ENCODE data around the gene SLC8A1. TPM values are rescaled to one million over a fixed set of nuclear protein-coding genes. Genes with fewer than 3 reads are reported as not detected.

SLC8A1 gene
- polyA plus RNA-seq, 3 donors, result 16.9 to 18.2 (median 18.0) TPM

- Histone ChIP-seq H3K36me3 (replicated peaks in 1 of 2; ENCODE audit: control insufficient read depth in 1 of 2, insufficient read depth in 2 of 2, low read length in 2 of 2) (peaks cover 57 to 100% of the 10 kb centered on the region in 2 donors), H3K9ac (ENCODE audit: insufficient read depth, low read length, poor library complexity, severe bottlenecking) (no peak overlapping the region), H3K79me2 (ENCODE audit: insufficient read depth, low read length) (no peaks in the 10 kb centered on the region), H3K27me3 (ENCODE audit: control insufficient read depth in 2 of 2, insufficient read depth in 2 of 2, low read length in 2 of 2) (no peaks in the 10 kb centered on the region), H4K20me1 (ENCODE audit: insufficient read depth, low read length) (peaks cover 9% of the 10 kb centered on the region), H3K9me3 (replicated peaks in 1 of 2; ENCODE audit: control insufficient read depth in 1 of 2, insufficient read depth in 1 of 2, low read length in 2 of 2) (no peaks in the 10 kb centered on the region), H3K4me3 (replicated peaks in 1 of 3; ENCODE audit: low read depth in 2 of 3, low read length in 3 of 3) (no peak overlapping the region), H3K4me2 (replicated peaks; ENCODE audit: extremely low read depth, low read length, poor library complexity, severe bottlenecking) (no peak overlapping the region), H2AFZ (ENCODE audit: insufficient read depth, low read depth, low read length, poor library complexity, severe bottlenecking) (no peak overlapping the region), H3K27ac (ENCODE audit: low read depth in 1 of 2, low read length in 2 of 2) (no peak overlapping the region), H3K4me1 (ENCODE audit: control insufficient read depth in 1 of 2, insufficient read depth in 2 of 2, low read length in 2 of 2) (no peaks in the 10 kb centered on the region)
- TF ChIP-seq, protein P1, sequence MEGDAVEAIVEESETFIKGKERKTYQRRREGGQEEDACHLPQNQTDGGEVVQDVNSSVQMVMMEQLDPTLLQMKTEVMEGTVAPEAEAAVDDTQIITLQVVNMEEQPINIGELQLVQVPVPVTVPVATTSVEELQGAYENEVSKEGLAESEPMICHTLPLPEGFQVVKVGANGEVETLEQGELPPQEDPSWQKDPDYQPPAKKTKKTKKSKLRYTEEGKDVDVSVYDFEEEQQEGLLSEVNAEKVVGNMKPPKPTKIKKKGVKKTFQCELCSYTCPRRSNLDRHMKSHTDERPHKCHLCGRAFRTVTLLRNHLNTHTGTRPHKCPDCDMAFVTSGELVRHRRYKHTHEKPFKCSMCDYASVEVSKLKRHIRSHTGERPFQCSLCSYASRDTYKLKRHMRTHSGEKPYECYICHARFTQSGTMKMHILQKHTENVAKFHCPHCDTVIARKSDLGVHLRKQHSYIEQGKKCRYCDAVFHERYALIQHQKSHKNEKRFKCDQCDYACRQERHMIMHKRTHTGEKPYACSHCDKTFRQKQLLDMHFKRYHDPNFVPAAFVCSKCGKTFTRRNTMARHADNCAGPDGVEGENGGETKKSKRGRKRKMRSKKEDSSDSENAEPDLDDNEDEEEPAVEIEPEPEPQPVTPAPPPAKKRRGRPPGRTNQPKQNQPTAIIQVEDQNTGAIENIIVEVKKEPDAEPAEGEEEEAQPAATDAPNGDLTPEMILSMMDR (IDR thresholded peaks at IDR 0.05), result no peak
- peaks cover 0 to 3% (median 2%) of the 10 kb centered on the region in 3 donors for H3K27me3 Mint-ChIP-seq (ENCODE audit: low read depth in 3 of 3)
- DNase-seq, result no peak
- intact Hi-C loops (cut with micrococcal nuclease), result no loop called here
- H3K4me1 Mint-ChIP-seq, result no peaks in the 10 kb centered on the region
- no peak overlapping the region for H3K27ac Mint-ChIP-seq
- H3K4me3 Mint-ChIP-seq, result no peak overlapping the region
- peaks cover 81 to 83% of the 10 kb centered on the region in 2 donors for H3K36me3 Mint-ChIP-seq
- peaks cover 0 to 2% (median 0%) of the 10 kb centered on the region in 7 donors for H3K9me3 Mint-ChIP-seq
- no CpG with 5 or more reads among the region's 1 CpG for WGBS (ENCODE audit: insufficient coverage)
Observed at GRCh38 chr2:40138314-40138713, 313.6 kb downstream of the SLC8A1 start.

GRCh38 chr2:40131081-40131704 lies 320.7 kb downstream of the SLC8A1 start:
- Histone ChIP-seq H3K27me3 (ENCODE audit: control insufficient read depth in 2 of 2, insufficient read depth in 2 of 2, low read length in 2 of 2) (no peaks in the 10 kb centered on the region), H3K9ac (ENCODE audit: insufficient read depth, low read length, poor library complexity, severe bottlenecking) (no peak overlapping the region), H3K36me3 (replicated peaks in 1 of 2; ENCODE audit: control insufficient read depth in 1 of 2, insufficient read depth in 2 of 2, low read length in 2 of 2) (peaks cover 25 to 85% of the 10 kb centered on the region in 2 donors), H3K4me3 (replicated peaks in 1 of 3; ENCODE audit: low read depth in 2 of 3, low read length in 3 of 3) (no peak overlapping the region), H2AFZ (ENCODE audit: insufficient read depth, low read depth, low read length, poor library complexity, severe bottlenecking) (no peak overlapping the region), H4K20me1 (ENCODE audit: insufficient read depth, low read length) (peaks cover 33% of the 10 kb centered on the region), H3K79me2 (ENCODE audit: insufficient read depth, low read length) (no peaks in the 10 kb centered on the region), H3K4me1 (ENCODE audit: control insufficient read depth in 1 of 2, insufficient read depth in 2 of 2, low read length in 2 of 2) (no peaks in the 10 kb centered on the region), H3K9me3 (replicated peaks in 1 of 2; ENCODE audit: control insufficient read depth in 1 of 2, insufficient read depth in 1 of 2, low read length in 2 of 2) (no peaks in the 10 kb centered on the region), H3K27ac (ENCODE audit: low read depth in 1 of 2, low read length in 2 of 2) (no peak overlapping the region), H3K4me2 (replicated peaks; ENCODE audit: extremely low read depth, low read length, poor library complexity, severe bottlenecking) (no peak overlapping the region)
- Mint-ChIP-seq H3K4me1 (no peaks in the 10 kb centered on the region), H3K27ac (no peak overlapping the region), H3K9me3 (peaks cover 0 to 4% (median 0%) of the 10 kb centered on the region in 7 donors), H3K4me3 (no peak overlapping the region), H3K36me3 (peaks cover 64 to 71% of the 10 kb centered on the region in 2 donors), H3K27me3 (ENCODE audit: low read depth in 3 of 3) (peaks cover 0 to 4% (median 0%) of the 10 kb centered on the region in 3 donors)
- TF ChIP-seq, protein P1 (IDR thresholded peaks at IDR 0.05), result no peak
- no peak for DNase-seq
- intact Hi-C loops (cut with micrococcal nuclease), result no loop called here
- no CpG with 5 or more reads among the region's 3 CpGs for WGBS (ENCODE audit: insufficient coverage)

All from CD14-positive monocyte (primary cell).